K562 (cell line): ENCODE measurements around the gene HERC5. TPM values are rescaled to one million over a fixed set of nuclear protein-coding genes. Genes with fewer than 3 reads are reported as not detected.

Experiments
- ATAC-seq: fragments of 200-7000 bp; cut with Tn5 transposase; 3 replicates; pipeline ENCODE4 v1.9.1; 2020; ENCODE audit warnings: moderate library complexity
- BruUV-seq: library from RNA; stranded (reverse); fragments of 400-500 nt; replicated peaks from 2 replicates; lab custom pipeline; 2021; lab: Mats Ljungman, UMichigan
- CTCF ChIA-PET: fragments of 300-600 bp; formaldehyde crosslinking; extraction: SDS; loops from one replicate; lab custom pipeline; 2021; ENCODE audit warnings: low intra/inter-chr PET ratio; lab: Yijun Ruan, JAX
- POLR2A ChIA-PET: fragments of 300-600, 350-650 bp; sonication (Branson Sonifier 250); formaldehyde crosslinking; extraction: SDS; loops from one replicate; lab custom pipeline; 2021; ENCODE audit warnings: antibody characterized with exemption, inconsistent platforms; lab: Yijun Ruan, JAX
- DNase-seq, 4 experiments: peaks; one replicate each; pipeline versions ENCODE4 v3.0.0 to v3.0.0-alpha.2; 2011 to 2018; ENCODE audit warnings: low spot score in 3 of 4, mixed read lengths in 3 of 4; ENCODE audit errors: extremely low read depth in 1 of 4
- FAIRE-seq: peaks from 2 replicates; lab custom pipeline; 2011; peaks lifted over from hg19 to GRCh38; lab: Jason Lieb, UNC
- H2AFZ ChIP-seq: 2 replicates; pipeline ENCODE4 v1.6.0; 2011; ENCODE audit warnings: low read depth, low read length, control low read depth, inconsistent platforms
- H3K27ac ChIP-seq: fragments of 200-600 bp; 3 replicates; pipeline ENCODE4 v1.8.0; 2011; ENCODE audit warnings: low read depth, mild to moderate bottlenecking, control low read depth, inconsistent platforms, low read length, moderate library complexity, mixed read lengths; ENCODE audit errors: extremely low read depth
- H3K27me3 ChIP-seq, 2 experiments: fragments of 300-600 bp in 1 of 2; 2 replicates in 1 of 2; 3 replicates in 1 of 2; pipeline versions ENCODE4 v1.6.0 to v1.8.0; 2011; ENCODE audit warnings: inconsistent platforms in 2 of 2, low read length in 2 of 2, mild to moderate bottlenecking in 1 of 2, mixed read lengths in 1 of 2, moderate library complexity in 1 of 2; ENCODE audit not compliant: control insufficient read depth in 2 of 2, insufficient read depth in 2 of 2
- H3K36me3 ChIP-seq: fragments of 300-600 bp; 3 replicates; pipeline ENCODE4 v1.8.0; 2011; ENCODE audit warnings: mild to moderate bottlenecking, low read length, inconsistent platforms; ENCODE audit not compliant: control insufficient read depth, insufficient read depth
- H3K4me1 ChIP-seq, 2 experiments: fragments of 200-600 bp in 1 of 2; replicated peaks in 1 of 2; 2 replicates in 1 of 2; 3 replicates in 1 of 2; pipeline versions ENCODE4 v1.5.1 to v1.8.0; 2011; ENCODE audit warnings: inconsistent platforms in 2 of 2, low read length in 2 of 2, mild to moderate bottlenecking in 1 of 2, mixed read lengths in 1 of 2, moderate library complexity in 1 of 2; ENCODE audit not compliant: control insufficient read depth in 2 of 2, insufficient read depth in 2 of 2
- H3K4me2 ChIP-seq: 2 replicates; pipeline ENCODE4 v1.6.1; 2011; ENCODE audit warnings: low read length, control low read depth, inconsistent platforms, mixed read lengths; ENCODE audit not compliant: insufficient read depth
- H3K4me3 ChIP-seq: fragments of 200-600 bp; sonication (generic), shearing (Covaris generic); 2 replicates; pipeline ENCODE4 v1.5.1; 2016; ENCODE audit warnings: control low read depth, inconsistent platforms
- H3K79me2 ChIP-seq: fragments of 200-600 bp; 3 replicates; pipeline ENCODE4 v1.8.0; 2011; ENCODE audit warnings: low read length, inconsistent platforms; ENCODE audit not compliant: control insufficient read depth, insufficient read depth
- H3K9ac ChIP-seq, 2 experiments: 2 replicates each; pipeline versions ENCODE4 v1.6.0 to v1.6.1; 2011; ENCODE audit warnings: low read depth in 2 of 2, low read length in 2 of 2, control low read depth in 1 of 2, inconsistent platforms in 1 of 2, mild to moderate bottlenecking in 1 of 2, mixed read lengths in 1 of 2; ENCODE audit not compliant: insufficient read depth in 1 of 2
- H3K9me1 ChIP-seq: one replicate; pipeline ENCODE4 v1.6.0; 2011; ENCODE audit warnings: inconsistent platforms, mild to moderate bottlenecking, low read length, moderate library complexity; ENCODE audit not compliant: control insufficient read depth, insufficient read depth
- H3K9me3 ChIP-seq: replicated peaks from 2 replicates; pipeline ENCODE4 v1.5.1; 2011; ENCODE audit warnings: low read depth, low read length, inconsistent platforms; ENCODE audit not compliant: control insufficient read depth, insufficient read depth
- H4K20me1 ChIP-seq: replicated peaks from 2 replicates; pipeline ENCODE4 v1.6.1; 2011; ENCODE audit warnings: low read length, inconsistent platforms, mixed read lengths; ENCODE audit not compliant: control insufficient read depth, insufficient read depth
- CTCF ChIP-seq, 3 experiments: IDR thresholded peaks in 2 of 3; conservative IDR thresholded peaks in 1 of 3; 2 replicates each; pipeline ENCODE4 v1.5.1; 2011 to 2012; ENCODE audit warnings: low read length in 3 of 3, mild to moderate bottlenecking in 3 of 3, control low read depth in 2 of 3, improper control_type of control experiment in 1 of 3, inconsistent platforms in 1 of 3, low read depth in 1 of 3, mixed read lengths in 1 of 3, moderate library complexity in 1 of 3; ENCODE audit not compliant: insufficient read depth in 2 of 3
- JUN ChIP-seq, 2 experiments: sonication (generic) in 1 of 2; formaldehyde crosslinking in 1 of 2; IDR thresholded peaks; 2 replicates each; pipeline versions ENCODE4 v1.6.1 to v1.8.0; 2012 to 2022; ENCODE audit warnings: borderline replicate concordance in 2 of 2, mild to moderate bottlenecking in 2 of 2, improper control_type of control experiment in 1 of 2, low read depth in 1 of 2, low read length in 1 of 2, missing genetic modification reagents in 1 of 2
- NCOA4 ChIP-seq: fragments of 450-650 bp; IDR thresholded peaks from 2 replicates; pipeline ENCODE4 v1.6.1; 2018; ENCODE audit warnings: mild to moderate bottlenecking; ENCODE audit not compliant: partially characterized antibody
- PHTF2 ChIP-seq: fragments of 250-450 bp; sonication (Bioruptor Pico); IDR thresholded peaks from 2 replicates; pipeline ENCODE4 v1.5.0; 2021; ENCODE audit warnings: mild to moderate bottlenecking
- RAD21 ChIP-seq, 2 experiments: fragments of 250-450 bp in 1 of 2; fragments of 450-650 bp in 1 of 2; sonication (Bioruptor Pico) in 1 of 2; formaldehyde crosslinking in 1 of 2; IDR thresholded peaks in 1 of 2; conservative IDR thresholded peaks in 1 of 2; 2 replicates each; pipeline versions ENCODE4 v1.4.0 to v1.8.0; 2020 to 2022; ENCODE audit warnings: mild to moderate bottlenecking in 2 of 2, moderate library complexity in 1 of 2
- RBM15 ChIP-seq: fragments of 200-400 bp; formaldehyde crosslinking; IDR thresholded peaks from 2 replicates; pipeline ENCODE4 v1.6.1; 2018; ENCODE audit warnings: mild to moderate bottlenecking, low read length, moderate library complexity; ENCODE audit not compliant: insufficient read depth
- WGBS: fragments of 100-300 bp; shearing (Covaris generic); methylation state at CpG from one replicate; pipeline ENCODE4 v1.1.6; 2016; ENCODE audit warnings: low coverage, mixed read lengths; ENCODE audit not compliant: insufficient coverage; ENCODE audit errors: missing lambda C conversion rate; 5-methylcytosine and 5-hydroxymethylcytosine counted together
- in situ Hi-C: fragments of 300-500 bp; cut with MboI; formaldehyde crosslinking; loops from 4 replicates; pipeline ENCODE4 v1.15.0; 2018; ENCODE audit warnings: inconsistent platforms, mixed read lengths
- intact Hi-C: fragments of 100-400 bp; cut with micrococcal nuclease; formaldehyde crosslinking; loops from 2 replicates; pipeline ENCODE4 v1.14.2; 2022
- polyA plus RNA-seq, 8 experiments: library from polyadenylated mRNA; depleted of rRNA in 4 of 8; stranded (reverse) in 5 of 8; unstranded in 3 of 8; fragments of >200 nt; fragmentation: Nextera tagmentation in 2 of 8; fragmentation: Illumina TruSeq in 1 of 8; extraction: Ambion mirVana in 2 of 8; extraction: Trizol in 1 of 8; gene quantifications; 2 replicates each; pipeline versions ENCODE4 v1.2.1 to v1.2.3, GENCODE V29; 2011 to 2014; ENCODE audit warnings: inconsistent platforms in 1 of 8, missing spikeins in 1 of 8
- total RNA-seq, 7 experiments: library from RNA; depleted of rRNA in 6 of 7; stranded (reverse); fragments of >200 nt in 6 of 7; fragmentation: Illumina TruSeq in 2 of 7; extraction: Trizol in 2 of 7; gene quantifications; 2 replicates each; pipeline versions ENCODE4 v1.2.1 to v1.2.3, GENCODE V29; 2011 to 2021; ENCODE audit warnings: low replicate concordance in 1 of 7

HERC5 gene
- total and polyA plus RNA-seq, 9 of the 15 experiments (the other 6 are each of a cell fraction or from before 2014, with no cell fraction given) = 0.18 TPM; not detected in 8

DNA sequence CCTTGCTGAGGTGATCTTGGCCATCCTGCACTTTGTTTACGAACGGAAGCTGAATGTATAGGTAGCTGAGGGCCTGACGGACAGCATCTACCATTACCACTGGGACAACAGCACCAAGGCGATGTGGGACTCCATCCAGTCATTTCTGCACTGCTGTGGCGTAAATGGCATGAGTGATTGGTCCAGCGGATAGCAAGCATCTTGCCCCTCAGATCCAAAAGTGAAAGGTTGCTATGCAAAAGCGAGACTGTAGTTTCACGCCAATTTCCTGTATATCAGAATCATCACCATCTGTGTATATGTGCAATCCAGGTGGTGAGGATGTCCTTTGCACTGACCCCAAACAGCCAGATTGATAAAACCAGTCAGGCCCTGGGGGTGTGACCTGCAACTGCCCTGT is 70.9 kb downstream of the HERC5 start:
- no peak for FAIRE-seq
- Histone ChIP-seq H2AFZ (0 out of 2 replicates have a peak overlapping the region, but pooled peaks have one; percentile 28), H3K27ac (no peak overlapping the region), H4K20me1 (no peaks in the 10 kb centered on the region; the same call in 1 of the 2 replicates), H3K4me2 (no peak overlapping the region), H3K4me1 (peaks cover 7 to 12% of the 10 kb centered on the region in 2 experiments; a peak in 3 of 5 replicates), H3K9me1 (no peaks in the 10 kb centered on the region), H3K9ac (no peak overlapping the region; a peak in 1 of 4 replicates), H3K36me3 (no peaks in the 10 kb centered on the region), H3K4me3 (no peak overlapping the region), H3K79me2 (peaks cover 15% of the 10 kb centered on the region), H3K27me3 (no peaks in the 10 kb centered on the region), H3K9me3 (no peaks in the 10 kb centered on the region)
- intact Hi-C loops = loop anchor here (5.0 to 10.0 kb wide), 2 partner anchors 290 to 587 kb away; partner anchors contain the start of gene TIGD2
- ATAC-seq = no peak
- 61% methylated on average over 8 of the region's 8 CpGs for WGBS
- CTCF ChIA-PET = no interaction called here
- POLR2A ChIA-PET = interaction anchor here (0.6 kb wide), 1 partner anchor 215 kb away, joined by 3 read pairs; no protein-coding TSS in a partner anchor
- in situ Hi-C loops = loop anchor here (25.0 kb wide), 1 partner anchor 285 kb away; no protein-coding TSS in a partner anchor
- DNase-seq = no peak
- TF ChIP-seq NCOA4 (no peak), JUN (IDR thresholded peaks at IDR 0.05; ENCODE audit: borderline replicate concordance, low read depth, low read length) (no peak), JUN (CRISPR knock-in tag; IDR thresholded peaks at IDR 0.05; ENCODE audit: borderline replicate concordance) (0 out of 2 replicates have a peak, but pooled peaks have one; percentile 21)
- no TSS peak for BruUV-seq

DNA sequence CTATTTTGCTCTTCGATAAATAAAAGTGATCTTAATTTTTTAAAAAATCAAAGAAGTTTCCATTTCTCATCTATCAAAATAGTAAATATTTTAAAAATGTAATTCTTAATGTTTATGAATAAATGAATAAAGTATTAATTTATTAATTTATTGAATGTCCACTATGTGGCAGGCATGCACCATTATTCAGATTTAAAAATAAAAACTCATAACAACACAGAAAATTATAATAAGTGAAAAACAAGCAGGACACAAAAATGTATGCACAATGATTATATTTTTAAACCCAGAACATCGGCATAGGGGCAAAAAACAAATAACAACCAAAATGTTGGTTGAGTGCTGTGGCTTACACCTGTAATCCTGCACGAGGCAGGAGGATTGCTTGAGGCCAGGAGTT is 71.9 kb downstream of the HERC5 start:
- intact Hi-C loops (loop anchor here (5.0 to 10.0 kb wide), 2 partner anchors 288 to 586 kb away; partner anchors contain the start of gene TIGD2), in situ Hi-C loops (loop anchor here (25.0 kb wide), 1 partner anchor 283 kb away; no protein-coding TSS in a partner anchor)
- H3K79me2 ChIP-seq = peaks cover 5% of the 10 kb centered on the region
- no peaks in the 10 kb centered on the region for H3K36me3 ChIP-seq
- FAIRE-seq = no peak
- no peaks in the 10 kb centered on the region for H4K20me1 ChIP-seq
- H2AFZ ChIP-seq = no peak overlapping the region
- no peaks in the 10 kb centered on the region for H3K27me3 ChIP-seq
- WGBS = 69% methylated on average over 3 of the region's 3 CpGs
- BruUV-seq = no TSS peak
- no peak for ATAC-seq
- H3K27ac ChIP-seq = no peak overlapping the region
- DNase-seq = no peak
- no peaks in the 10 kb centered on the region for H3K9me1 ChIP-seq
- ChIA-PET POLR2A (no interaction called here), CTCF (interaction anchor here (0.7 to 1.1 kb wide), 2 partner anchors 130 to 493 kb away, joined by 4 read pairs; no protein-coding TSS in a partner anchor)
- no peaks in the 10 kb centered on the region for H3K9me3 ChIP-seq
- no peak overlapping the region for H3K4me3 ChIP-seq
- TF ChIP-seq RAD21 (CRISPR knock-in tag; conservative IDR thresholded peaks at IDR 0.05 in 1 of 2, IDR thresholded peaks at IDR 0.05 in 1 of 2) (peak in 1 of 2 experiments; percentile 16; a peak in 1 of 4 replicates), CTCF (IDR thresholded peaks at IDR 0.05 in 2 of 3, conservative IDR thresholded peaks at IDR 0.05 in 1 of 3; ENCODE audit: insufficient read depth in 2 of 3, low read depth in 1 of 3, low read length in 3 of 3) (peak in 1 of 3 experiments; percentile 16; a peak in 1 of 6 replicates), PHTF2 (CRISPR knock-in tag) (no peak), RBM15 (no peak)
- peaks cover 0 to 12% of the 10 kb centered on the region in 2 experiments; a peak in 2 of 5 replicates for H3K4me1 ChIP-seq
- H3K4me2 ChIP-seq = no peak overlapping the region
- H3K9ac ChIP-seq = no peak overlapping the region
